MCF 10A (cell line): ENCODE measurements around the gene PDE6H. TPM values are rescaled to one million over a fixed set of nuclear protein-coding genes. Genes with fewer than 3 reads are reported as not detected.

Source experiments
- BruUV-seq: library from RNA; stranded (reverse); fragments of 400-500 nt; replicated peaks from 2 replicates; lab custom pipeline; 2021; lab: Mats Ljungman, UMichigan
- CTCF ChIA-PET: fragments of 300-600 bp; sonication (Branson Sonifier 250); formaldehyde crosslinking; extraction: SDS; loops from one replicate; lab custom pipeline; 2021; ENCODE audit warnings: antibody characterized with exemption, inconsistent platforms; lab: Yijun Ruan, JAX
- POLR2A ChIA-PET: fragments of 300-600, 350-650 bp; sonication (Branson Sonifier 250); formaldehyde crosslinking; extraction: SDS; loops from one replicate; lab custom pipeline; 2020; ENCODE audit warnings: antibody characterized with exemption, inconsistent platforms; lab: Yijun Ruan, JAX
- DNase-seq: peaks from one replicate; pipeline ENCODE4 v3.0.0-alpha.2; 2018; ENCODE audit not compliant: unreplicated experiment
- H3K27ac Mint-ChIP-seq: one replicate; pipeline ENCODE4 v1.8.0; 2022; ENCODE audit warnings: mild to moderate bottlenecking, low read depth, mixed read lengths; ENCODE audit not compliant: unreplicated experiment
- H3K27me3 Mint-ChIP-seq: one replicate; pipeline ENCODE4 v1.8.0; 2022; ENCODE audit warnings: mixed read lengths; ENCODE audit not compliant: insufficient read depth, unreplicated experiment
- H3K36me3 Mint-ChIP-seq: one replicate; pipeline ENCODE4 v1.8.0; 2022; ENCODE audit warnings: mild to moderate bottlenecking, moderate library complexity, mixed read lengths; ENCODE audit not compliant: insufficient read depth, unreplicated experiment
- H3K4me1 Mint-ChIP-seq: one replicate; pipeline ENCODE4 v1.8.0; 2022; ENCODE audit warnings: mixed read lengths; ENCODE audit not compliant: insufficient read depth, unreplicated experiment
- H3K4me3 Mint-ChIP-seq: one replicate; pipeline ENCODE4 v1.8.0; 2022; ENCODE audit warnings: mild to moderate bottlenecking, moderate library complexity, mixed read lengths; ENCODE audit not compliant: unreplicated experiment
- H3K9me3 Mint-ChIP-seq: one replicate; pipeline ENCODE4 v1.8.0; 2022; ENCODE audit warnings: mixed read lengths; ENCODE audit not compliant: unreplicated experiment
- intact Hi-C: fragments of 100-400 bp; cut with micrococcal nuclease; formaldehyde crosslinking; loops from 2 replicates; pipeline ENCODE4 v1.14.1; 2022
- total RNA-seq: library from RNA; stranded (reverse); gene quantifications from 2 replicates; pipeline ENCODE4 v1.2.3, GENCODE V29; 2022
- TF ChIP-seq, protein P1 (sequence below): fragments of 200-600 bp; IDR thresholded peaks from one replicate; pipeline ENCODE4 v1.8.0; 2022; ENCODE audit warnings: antibody characterized with exemption, mild to moderate bottlenecking; ENCODE audit not compliant: unreplicated experiment

PDE6H gene
- total RNA-seq, 1 experiment from 2014 or later: not detected

- TF ChIP-seq, protein P1, sequence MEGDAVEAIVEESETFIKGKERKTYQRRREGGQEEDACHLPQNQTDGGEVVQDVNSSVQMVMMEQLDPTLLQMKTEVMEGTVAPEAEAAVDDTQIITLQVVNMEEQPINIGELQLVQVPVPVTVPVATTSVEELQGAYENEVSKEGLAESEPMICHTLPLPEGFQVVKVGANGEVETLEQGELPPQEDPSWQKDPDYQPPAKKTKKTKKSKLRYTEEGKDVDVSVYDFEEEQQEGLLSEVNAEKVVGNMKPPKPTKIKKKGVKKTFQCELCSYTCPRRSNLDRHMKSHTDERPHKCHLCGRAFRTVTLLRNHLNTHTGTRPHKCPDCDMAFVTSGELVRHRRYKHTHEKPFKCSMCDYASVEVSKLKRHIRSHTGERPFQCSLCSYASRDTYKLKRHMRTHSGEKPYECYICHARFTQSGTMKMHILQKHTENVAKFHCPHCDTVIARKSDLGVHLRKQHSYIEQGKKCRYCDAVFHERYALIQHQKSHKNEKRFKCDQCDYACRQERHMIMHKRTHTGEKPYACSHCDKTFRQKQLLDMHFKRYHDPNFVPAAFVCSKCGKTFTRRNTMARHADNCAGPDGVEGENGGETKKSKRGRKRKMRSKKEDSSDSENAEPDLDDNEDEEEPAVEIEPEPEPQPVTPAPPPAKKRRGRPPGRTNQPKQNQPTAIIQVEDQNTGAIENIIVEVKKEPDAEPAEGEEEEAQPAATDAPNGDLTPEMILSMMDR: no peak
- Mint-ChIP-seq H3K4me1 (no peaks in the 10 kb centered on the region), H3K27ac (no peak overlapping the region), H3K9me3 (peaks cover 8% of the 10 kb centered on the region), H3K27me3 (no peaks in the 10 kb centered on the region), H3K36me3 (no peaks in the 10 kb centered on the region), H3K4me3 (no peak overlapping the region)
- BruUV-seq: no TSS peak
- ChIA-PET CTCF (interaction anchor here (0.6 kb wide), 1 partner anchor 197 kb away, joined by 3 read pairs; no protein-coding TSS in a partner anchor), POLR2A (no interaction called here)
- intact Hi-C loops: no loop called here
- no peak for DNase-seq
Observed at GRCh38 chr12:15020156-15020555, 47.3 kb downstream of the PDE6H start.

Other genes with a start within 250 kb of the PDE6H start
- gene WBP11, start 169.6 kb upstream of the PDE6H start, total RNA-seq: 51.3 and 56.6 TPM in 2 replicates
- gene C12orf60, start 169.4 kb upstream of the PDE6H start, total RNA-seq: 2.2 and 2.6 TPM in 2 replicates
- 0.20 TPM in 1 of 2 replicates, not detected in the other for gene SMCO3, start 158.9 kb upstream of the PDE6H start, total RNA-seq
- gene ART4, start 129.5 kb upstream of the PDE6H start, total RNA-seq: not detected in 2 replicates
- 1.3 and 4.8 TPM in 2 replicates for gene MGP, start 87.2 kb upstream of the PDE6H start, total RNA-seq
- not detected in 2 replicates for gene ERP27, start 34.5 kb upstream of the PDE6H start, total RNA-seq
- 2.3 and 7.7 TPM in 2 replicates for gene ARHGDIB, start 11.4 kb upstream of the PDE6H start, total RNA-seq
- gene RERG, start 248.4 kb downstream of the PDE6H start, total RNA-seq: 7.6 and 16.5 TPM in 2 replicates